B cell (primary cell): ENCODE results near the gene PNO1. TPM values are rescaled to one million over a fixed set of nuclear protein-coding genes. Genes with fewer than 3 reads are reported as not detected.

Experiments used
- ATAC-seq: fragments of 200-7000 bp; cut with Tn5 transposase; one replicate; pipeline ENCODE4 v1.10.0; 2021; ENCODE audit warnings: low read depth, mild to moderate bottlenecking, moderate number of reproducible peaks, moderate library complexity
- CTCF ChIA-PET: fragments of 350-600 bp; sonication (Branson Sonifier 250); formaldehyde crosslinking; loops from one replicate; lab custom pipeline; 2021; ENCODE audit warnings: antibody characterized with exemption, inconsistent platforms; lab: Charles Lee
- POLR2A ChIA-PET: fragments of 350-600 bp; sonication (Branson Sonifier 250); formaldehyde crosslinking; loops from one replicate; lab custom pipeline; 2021; ENCODE audit warnings: antibody characterized with exemption; lab: Charles Lee
- DNase-seq: peaks from one replicate; pipeline ENCODE4 v3.0.0; 2013
- H2AFZ ChIP-seq: 2 replicates; pipeline ENCODE4 v1.6.1; 2012; ENCODE audit warnings: mild to moderate bottlenecking, low read depth, low read length; ENCODE audit not compliant: insufficient read depth, poor library complexity, severe bottlenecking
- H3K27ac ChIP-seq, 2 donors: 1 replicate in 1 of 2; 2 replicates in 1 of 2; pipeline ENCODE4 v1.5.1; 2012 to 2013; ENCODE audit warnings: low read length in 2 of 2, mild to moderate bottlenecking in 2 of 2, moderate library complexity in 1 of 2
- H3K27me3 ChIP-seq, 4 experiments: fragments of 200-600 bp in 1 of 4; sonication (generic) in 1 of 4; replicated peaks in 1 of 4; 1 replicate in 2 of 4; 2 replicates in 2 of 4; pipeline versions ENCODE4 v1.6.1 to v1.7.0; 2013 to 2016; ENCODE audit warnings: low read length in 3 of 4, mild to moderate bottlenecking in 2 of 4, mixed read lengths in 1 of 4, moderate library complexity in 1 of 4; ENCODE audit not compliant: insufficient read depth in 4 of 4, control insufficient read depth in 3 of 4; ENCODE audit errors: control extremely low read depth in 1 of 4
- H3K36me3 ChIP-seq, 2 experiments: replicated peaks in 1 of 2; 1 replicate in 1 of 2; 2 replicates in 1 of 2; pipeline versions ENCODE4 v1.6.1 to v1.7.1; 2013; ENCODE audit warnings: low read length in 1 of 2; ENCODE audit not compliant: insufficient read depth in 2 of 2, control insufficient read depth in 1 of 2; ENCODE audit errors: control extremely low read depth in 1 of 2, extremely low read depth in 1 of 2
- H3K4me1 ChIP-seq, 2 donors: fragments of 200-600 bp in 1 of 2; sonication (generic) in 1 of 2; 1 replicate in 1 of 2; 2 replicates in 1 of 2; pipeline versions ENCODE4 v1.5.1 to v1.6.1; 2013 to 2017; ENCODE audit warnings: low read length in 2 of 2; ENCODE audit not compliant: control insufficient read depth in 2 of 2, insufficient read depth in 2 of 2
- H3K4me2 ChIP-seq: replicated peaks from 2 replicates; pipeline ENCODE3; 2012; ENCODE audit warnings: mild to moderate bottlenecking, low read depth, low read length; ENCODE audit not compliant: poor library complexity, severe bottlenecking
- H3K4me3 ChIP-seq, 5 experiments: fragments of 200-600 bp in 1 of 5; sonication (generic) in 1 of 5; 1 replicate in 3 of 5; 2 replicates in 2 of 5; pipeline versions ENCODE4 v1.5.1 to v1.7.0; 2011 to 2016; ENCODE audit warnings: low read length in 4 of 5, mild to moderate bottlenecking in 4 of 5, low read depth in 2 of 5, control low read depth in 1 of 5, moderate library complexity in 1 of 5; ENCODE audit not compliant: insufficient read depth in 1 of 5; ENCODE audit errors: control extremely low read depth in 1 of 5, extremely low read depth in 1 of 5
- H3K79me2 ChIP-seq: fragments of 200-600 bp; sonication (generic); one replicate; pipeline ENCODE4 v1.6.0; 2016; ENCODE audit warnings: low read length; ENCODE audit not compliant: control insufficient read depth, insufficient read depth
- H3K9ac ChIP-seq: fragments of 200-600 bp; sonication (generic); 2 replicates; pipeline ENCODE4 v1.6.1; 2017; ENCODE audit warnings: mild to moderate bottlenecking, low read length, moderate library complexity
- H3K9me3 ChIP-seq, 3 donors: one replicate each; pipeline versions ENCODE4 v1.6.1 to v1.7.1; 2013; ENCODE audit warnings: low read length in 2 of 3; ENCODE audit not compliant: control insufficient read depth in 2 of 3, insufficient read depth in 1 of 3; ENCODE audit errors: control extremely low read depth in 1 of 3
- H4K20me1 ChIP-seq: 2 replicates; pipeline ENCODE4 v1.6.0; 2012; ENCODE audit warnings: mild to moderate bottlenecking, low read length; ENCODE audit not compliant: insufficient read depth, control insufficient read depth, poor library complexity, severe bottlenecking
- H3K27ac Mint-ChIP-seq: one replicate; pipeline ENCODE4 v1.8.0; 2021; ENCODE audit warnings: mixed read lengths
- H3K27me3 Mint-ChIP-seq: one replicate; pipeline ENCODE4 v1.8.0; 2021; ENCODE audit warnings: mixed read lengths
- H3K4me1 Mint-ChIP-seq: one replicate; pipeline ENCODE4 v1.8.0; 2021; ENCODE audit warnings: mixed read lengths
- H3K4me3 Mint-ChIP-seq: one replicate; pipeline ENCODE4 v1.8.0; 2021; ENCODE audit warnings: mixed read lengths
- H3K9me3 Mint-ChIP-seq: one replicate; pipeline ENCODE4 v1.8.0; 2022; ENCODE audit warnings: mixed read lengths; ENCODE audit not compliant: insufficient read depth
- EZH2 ChIP-seq: IDR thresholded peaks from 2 replicates; pipeline ENCODE4 v1.6.1; 2012; ENCODE audit warnings: borderline replicate concordance, low read depth, mild to moderate bottlenecking, moderate library complexity, low read length; ENCODE audit not compliant: insufficient read depth, poor library complexity, severe bottlenecking
- WGBS: methylation state at CpG from one replicate; pipeline ENCODE4 v1.1.5; 2013; ENCODE audit warnings: missing lambda C conversion rate; ENCODE audit not compliant: insufficient coverage; 5-methylcytosine and 5-hydroxymethylcytosine counted together
- intact Hi-C: fragments of 100-400 bp; cut with micrococcal nuclease; formaldehyde crosslinking; loops from one replicate; pipeline ENCODE4 v1.10.0; 2022
- polyA plus RNA-seq: library from polyadenylated mRNA; depleted of rRNA; stranded (reverse); fragments of >200 nt; gene quantifications from 2 replicates; pipeline ENCODE4 v1.2.3, GENCODE V29; 2012
- total RNA-seq, 2 donors: library from RNA; stranded (reverse); fragments of 120-200 nt in 1 of 2; gene quantifications; 1 replicate in 1 of 2; 2 replicates in 1 of 2; pipeline versions ENCODE4 v1.2.3 to v1.2.4, GENCODE V29; 2013 to 2022
- TF ChIP-seq, protein P1 (sequence below): fragments of 200-600 bp; IDR thresholded peaks from one replicate; pipeline ENCODE4 v1.8.0; 2022; ENCODE audit warnings: antibody characterized with exemption, mild to moderate bottlenecking

The PNO1 gene
- total and polyA plus RNA-seq, 2 donors (not counting 1 experiment from before 2014, with no cell fraction given), result 4.7 to 12.3 TPM

DNA sequence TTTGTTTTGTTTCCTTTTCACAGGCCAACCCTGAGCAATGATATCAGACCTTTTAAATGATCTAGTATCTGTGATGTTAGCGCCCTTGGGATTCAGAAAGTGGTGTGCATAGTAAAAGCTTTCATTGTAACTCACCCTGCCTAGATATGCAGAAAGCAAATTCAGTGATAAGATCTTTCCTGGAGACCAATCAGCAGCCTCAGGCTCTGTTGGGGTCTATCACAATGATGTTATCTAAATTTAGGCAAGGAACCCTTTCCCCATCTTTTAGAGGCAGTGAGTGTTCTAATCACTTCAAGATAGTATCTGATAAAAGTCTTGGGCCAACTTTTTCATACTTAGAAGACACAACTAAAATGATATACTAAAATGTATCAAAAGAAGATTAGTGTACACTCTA lies 23.6 kb upstream of the PNO1 start:
- no peaks in the 10 kb centered on the region for H3K27me3 ChIP-seq
- H3K4me3 ChIP-seq, result no peak overlapping the region
- H3K9ac ChIP-seq, result no peak overlapping the region
- intact Hi-C loops, result no loop called here
- no peak overlapping the region for H3K27ac Mint-ChIP-seq
- H3K9me3 ChIP-seq, result no peaks in the 10 kb centered on the region
- DNase-seq (no peak), ATAC-seq (no peak)
- TF ChIP-seq, protein P1, sequence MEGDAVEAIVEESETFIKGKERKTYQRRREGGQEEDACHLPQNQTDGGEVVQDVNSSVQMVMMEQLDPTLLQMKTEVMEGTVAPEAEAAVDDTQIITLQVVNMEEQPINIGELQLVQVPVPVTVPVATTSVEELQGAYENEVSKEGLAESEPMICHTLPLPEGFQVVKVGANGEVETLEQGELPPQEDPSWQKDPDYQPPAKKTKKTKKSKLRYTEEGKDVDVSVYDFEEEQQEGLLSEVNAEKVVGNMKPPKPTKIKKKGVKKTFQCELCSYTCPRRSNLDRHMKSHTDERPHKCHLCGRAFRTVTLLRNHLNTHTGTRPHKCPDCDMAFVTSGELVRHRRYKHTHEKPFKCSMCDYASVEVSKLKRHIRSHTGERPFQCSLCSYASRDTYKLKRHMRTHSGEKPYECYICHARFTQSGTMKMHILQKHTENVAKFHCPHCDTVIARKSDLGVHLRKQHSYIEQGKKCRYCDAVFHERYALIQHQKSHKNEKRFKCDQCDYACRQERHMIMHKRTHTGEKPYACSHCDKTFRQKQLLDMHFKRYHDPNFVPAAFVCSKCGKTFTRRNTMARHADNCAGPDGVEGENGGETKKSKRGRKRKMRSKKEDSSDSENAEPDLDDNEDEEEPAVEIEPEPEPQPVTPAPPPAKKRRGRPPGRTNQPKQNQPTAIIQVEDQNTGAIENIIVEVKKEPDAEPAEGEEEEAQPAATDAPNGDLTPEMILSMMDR, result no peak
- no peak for TF ChIP-seq EZH2
- no peaks in the 10 kb centered on the region for H3K79me2 ChIP-seq
- H3K9me3 Mint-ChIP-seq, result no peaks in the 10 kb centered on the region
- ChIA-PET POLR2A (no interaction called here), CTCF (interaction anchor here (5.1 kb wide), 1 partner anchor 12 kb away, joined by 25 read pairs; no protein-coding TSS in a partner anchor)
- no peak overlapping the region for H3K27ac ChIP-seq
- H3K4me3 Mint-ChIP-seq, result no peak overlapping the region
- no peaks in the 10 kb centered on the region for H3K27me3 Mint-ChIP-seq
- no peaks in the 10 kb centered on the region for H3K4me1 ChIP-seq
- H3K4me1 Mint-ChIP-seq, result no peaks in the 10 kb centered on the region
- peaks cover 0 to 25% of the 10 kb centered on the region in 2 experiments for H3K36me3 ChIP-seq
- no peaks in the 10 kb centered on the region for H4K20me1 ChIP-seq
- H3K4me2 ChIP-seq, result no peak overlapping the region
- no peak overlapping the region for H2AFZ ChIP-seq
- no CpG with 5 or more reads among the region's 1 CpG for WGBS

DNA sequence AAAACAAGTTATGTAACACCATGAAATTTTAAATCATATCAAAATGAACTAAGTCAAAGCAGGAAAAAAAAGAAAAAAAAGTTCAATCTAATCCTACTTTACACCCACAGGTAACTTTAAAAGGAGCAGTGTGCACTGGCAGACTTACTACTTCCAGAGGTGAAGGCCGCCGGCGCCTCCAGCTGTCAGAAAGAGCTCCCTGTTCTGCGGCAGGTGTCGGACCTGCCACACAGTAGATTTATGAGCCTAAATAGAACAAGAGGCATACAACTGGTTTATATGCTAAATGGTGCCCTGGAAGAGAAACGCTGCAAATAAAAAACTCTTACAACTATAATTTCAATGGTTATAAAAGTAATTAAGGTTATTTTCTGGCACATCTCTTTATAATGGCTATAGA lies 23.1 kb upstream of the PNO1 start:
- Histone ChIP-seq H3K9me3 (no peaks in the 10 kb centered on the region), H4K20me1 (no peaks in the 10 kb centered on the region), H3K36me3 (peaks cover 0 to 28% of the 10 kb centered on the region in 2 experiments), H2AFZ (no peak overlapping the region), H3K79me2 (no peaks in the 10 kb centered on the region), H3K4me3 (no peak overlapping the region), H3K27ac (no peak overlapping the region), H3K9ac (no peak overlapping the region), H3K27me3 (no peaks in the 10 kb centered on the region), H3K4me2 (no peak overlapping the region), H3K4me1 (no peaks in the 10 kb centered on the region)
- ATAC-seq, result no peak
- ChIA-PET POLR2A (no interaction called here), CTCF (no interaction called here)
- Mint-ChIP-seq H3K27ac (no peak overlapping the region), H3K4me3 (no peak overlapping the region), H3K27me3 (no peaks in the 10 kb centered on the region), H3K9me3 (no peaks in the 10 kb centered on the region), H3K4me1 (no peaks in the 10 kb centered on the region)
- no CpG with 5 or more reads among the region's 6 CpGs for WGBS
- TF ChIP-seq EZH2, result no peak
- TF ChIP-seq, protein P1, result no peak
- intact Hi-C loops, result no loop called here
- DNase-seq, result no peak
